GM23248 (cell line): ENCODE results near the gene SMPD3.

ENCODE experiments used
- EZH2 ChIP-seq: fragments of 200-600 bp; sonication (generic); IDR thresholded peaks from 2 replicates; pipeline ENCODE4 v1.6.1; 2018; ENCODE audit warnings: antibody characterized with exemption, mild to moderate bottlenecking; ENCODE audit not compliant: insufficient read depth, poor library complexity, severe bottlenecking
- EZH2phosphoT487 ChIP-seq: fragments of 200-600 bp; sonication (generic); IDR thresholded peaks from 2 replicates; pipeline ENCODE4 v1.6.1; 2018; ENCODE audit warnings: antibody characterized with exemption, moderate library complexity, mild to moderate bottlenecking, low read depth; ENCODE audit not compliant: insufficient read depth

DNA sequence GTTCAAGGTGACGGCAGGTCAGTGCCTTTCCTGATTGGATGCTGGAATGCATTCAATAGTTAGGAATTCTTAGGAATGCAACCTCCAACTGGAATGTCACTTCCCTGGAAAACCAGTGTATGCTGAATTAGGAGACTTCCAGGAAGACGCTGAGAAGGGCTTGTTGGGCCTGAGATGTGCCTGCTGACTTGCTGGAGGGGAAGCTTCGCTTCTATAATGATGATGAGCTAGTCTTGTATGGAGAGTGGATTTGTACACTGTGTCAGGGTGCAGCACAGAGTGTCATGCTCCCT is 45.6 kb downstream of the SMPD3 start:
- TF ChIP-seq EZH2 (no peak), EZH2phosphoT487 (no peak)
